ENCODE data around the gene LZTS2.

The LZTS2 gene

DNA sequence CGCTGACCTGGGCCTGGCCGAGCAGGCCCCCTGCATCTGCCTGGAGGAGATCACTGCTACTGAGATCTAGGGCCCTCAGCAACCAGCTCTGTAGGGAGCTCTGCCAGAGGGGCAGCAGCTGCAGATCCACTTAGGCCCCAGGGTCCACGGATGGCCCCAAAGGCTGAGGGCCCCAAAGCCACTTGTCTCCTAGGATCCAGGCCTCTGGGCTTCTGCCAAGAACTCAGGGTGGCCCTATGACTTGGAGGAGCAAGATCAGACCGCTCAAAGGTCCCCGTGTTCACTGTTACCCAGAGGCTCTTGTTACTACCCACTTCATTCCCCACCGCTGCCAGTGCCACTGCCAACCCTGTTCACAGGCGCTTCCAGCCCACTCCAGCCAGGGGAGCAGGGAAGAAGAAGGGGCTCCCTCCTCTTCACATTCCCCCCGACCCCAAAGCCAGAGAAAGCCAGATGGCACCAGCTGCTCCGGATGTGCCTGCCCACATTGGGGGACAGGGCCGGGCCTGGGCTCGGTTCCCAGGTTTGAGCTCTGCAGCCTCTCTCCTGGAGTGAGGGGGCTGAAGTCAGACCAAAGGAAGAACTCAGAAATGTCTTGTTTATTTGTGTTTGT, 7.6 kb downstream of the LZTS2 start:
- Histone ChIP-seq H3K27me3 (ENCODE audit: insufficient read depth, low read length) (no peaks in the 10 kb centered on the region), H3K36me3 (ENCODE audit: insufficient read depth, low read length) (peaks cover 41% of the 10 kb centered on the region), H2AFZ (ENCODE audit: low read depth, low read length) (no peak overlapping the region), H3K4me3 (ENCODE audit: low read length) (no peak overlapping the region), H3K9me3 (ENCODE audit: low read length) (no peaks in the 10 kb centered on the region), H3K4me1 (ENCODE audit: insufficient read depth, low read length) (peaks cover under 1% of the 10 kb centered on the region)

DNA sequence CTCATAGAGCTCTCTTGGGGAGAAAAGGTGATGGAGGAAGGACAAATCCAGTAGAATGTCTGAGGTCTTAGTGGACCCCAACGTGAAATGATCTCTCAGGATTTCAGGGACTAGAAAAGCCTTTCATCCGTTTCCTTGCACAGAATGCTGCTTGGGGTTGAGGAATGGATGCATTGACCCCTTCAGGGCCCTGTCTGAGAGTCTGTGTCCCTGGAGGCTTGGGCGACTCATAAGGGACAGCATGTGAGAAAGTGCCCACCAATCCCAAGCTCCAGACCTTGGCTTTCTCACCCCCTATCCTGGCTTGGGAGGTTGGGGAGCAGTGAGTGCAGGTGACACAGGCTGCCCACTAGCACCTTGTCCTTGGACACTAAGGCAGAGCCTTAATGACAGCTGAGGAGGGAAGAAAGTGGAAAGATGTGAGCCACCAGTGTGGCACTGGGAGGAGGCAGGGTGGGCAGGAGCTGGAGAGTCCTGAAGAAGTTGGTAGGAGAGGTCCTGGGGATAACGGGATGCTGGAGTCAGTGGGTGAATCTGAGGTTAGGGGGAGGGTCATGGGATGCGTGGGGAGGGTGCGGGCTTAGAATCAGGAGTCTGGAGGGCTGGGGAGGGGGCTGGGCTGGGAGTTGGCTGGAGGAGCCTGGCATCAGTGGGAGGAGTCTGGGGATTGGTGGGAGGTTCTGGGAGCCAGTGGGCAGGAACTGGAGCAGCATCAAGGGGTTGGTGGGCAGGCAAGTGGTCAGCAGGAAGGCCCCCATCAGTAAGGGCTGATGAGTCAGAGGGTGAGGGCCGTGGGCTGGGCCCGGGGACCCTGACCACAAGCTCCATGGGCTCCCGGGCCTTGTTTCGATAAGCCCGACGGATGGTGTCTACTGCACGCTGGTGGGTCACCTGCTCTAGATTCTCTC, 8.6 kb downstream of the LZTS2 start:
- H3K4me3 ChIP-seq (ENCODE audit: low read length), result no peak overlapping the region
- H2AFZ ChIP-seq (ENCODE audit: low read depth, low read length), result no peak overlapping the region
- H3K4me1 ChIP-seq (ENCODE audit: insufficient read depth, low read length), result no peaks in the 10 kb centered on the region
- peaks cover 35% of the 10 kb centered on the region for H3K36me3 ChIP-seq (ENCODE audit: insufficient read depth, low read length)
- H3K27me3 ChIP-seq (ENCODE audit: insufficient read depth, low read length), result no peaks in the 10 kb centered on the region
- H3K9me3 ChIP-seq (ENCODE audit: low read length), result no peaks in the 10 kb centered on the region

DNA sequence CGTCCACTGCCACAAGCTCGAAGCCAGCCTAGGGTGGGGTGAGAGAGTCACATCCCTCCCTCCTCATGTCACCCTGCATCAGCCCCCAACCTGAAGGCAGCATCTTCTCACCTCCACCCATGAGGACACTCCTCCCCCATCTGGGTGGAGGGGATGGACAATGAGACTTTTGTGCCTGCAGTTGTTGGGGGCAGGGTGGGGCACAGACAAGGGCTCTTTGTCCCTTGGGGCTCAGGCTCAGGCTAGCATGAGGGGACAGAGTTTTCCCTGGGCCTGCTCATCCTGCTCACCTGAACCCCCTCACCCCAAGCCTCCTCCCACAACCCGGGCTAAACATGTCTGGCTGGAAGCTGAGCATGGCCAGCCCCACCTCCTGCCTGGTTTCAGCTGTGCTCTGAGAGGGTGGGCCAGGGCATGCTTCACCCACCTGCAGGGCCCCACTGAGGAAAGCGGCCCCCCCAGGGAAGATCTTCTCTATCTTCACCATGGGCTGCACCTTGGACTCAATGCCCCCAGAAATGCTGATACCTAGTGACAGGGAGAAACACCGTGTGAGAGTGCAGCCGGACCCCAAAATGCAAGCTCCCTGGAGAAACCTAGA, 9.3 kb downstream of the LZTS2 start:
- Histone ChIP-seq H3K36me3 (ENCODE audit: insufficient read depth, low read length) (peaks cover 28% of the 10 kb centered on the region), H3K4me3 (ENCODE audit: low read length) (no peak overlapping the region), H3K27me3 (ENCODE audit: insufficient read depth, low read length) (no peaks in the 10 kb centered on the region), H3K9me3 (ENCODE audit: low read length) (no peaks in the 10 kb centered on the region), H2AFZ (ENCODE audit: low read depth, low read length) (no peak overlapping the region), H3K4me1 (ENCODE audit: insufficient read depth, low read length) (no peaks in the 10 kb centered on the region)

DNA sequence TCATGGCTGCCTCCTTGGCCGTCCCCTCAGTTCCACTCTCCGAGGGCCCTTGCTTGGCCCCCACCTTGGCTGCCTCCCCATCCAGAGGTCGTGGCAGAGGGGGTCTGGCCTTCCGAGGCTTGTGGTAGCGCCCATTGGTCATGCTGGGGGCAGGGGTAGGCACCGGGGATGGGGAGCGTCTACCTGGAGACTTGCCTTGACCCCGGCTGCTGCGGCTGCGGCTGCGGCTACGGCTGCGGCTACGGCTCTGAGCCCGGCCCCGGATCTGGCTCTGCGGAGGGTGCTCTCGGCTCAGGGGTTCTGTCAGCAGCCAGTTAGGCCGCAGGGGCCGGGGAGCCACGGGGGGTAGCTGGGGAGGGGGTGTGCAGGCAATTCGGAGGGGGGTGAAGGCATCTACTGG, 10.7 kb downstream of the LZTS2 start:
- H2AFZ ChIP-seq (ENCODE audit: low read depth, low read length), result no peak overlapping the region
- peaks cover 18% of the 10 kb centered on the region for H3K36me3 ChIP-seq (ENCODE audit: insufficient read depth, low read length)
- no peaks in the 10 kb centered on the region for H3K9me3 ChIP-seq (ENCODE audit: low read length)
- no peaks in the 10 kb centered on the region for H3K4me1 ChIP-seq (ENCODE audit: insufficient read depth, low read length)
- H3K27me3 ChIP-seq (ENCODE audit: insufficient read depth, low read length), result peaks cover 3% of the 10 kb centered on the region
- no peak overlapping the region for H3K4me3 ChIP-seq (ENCODE audit: low read length)

DNA sequence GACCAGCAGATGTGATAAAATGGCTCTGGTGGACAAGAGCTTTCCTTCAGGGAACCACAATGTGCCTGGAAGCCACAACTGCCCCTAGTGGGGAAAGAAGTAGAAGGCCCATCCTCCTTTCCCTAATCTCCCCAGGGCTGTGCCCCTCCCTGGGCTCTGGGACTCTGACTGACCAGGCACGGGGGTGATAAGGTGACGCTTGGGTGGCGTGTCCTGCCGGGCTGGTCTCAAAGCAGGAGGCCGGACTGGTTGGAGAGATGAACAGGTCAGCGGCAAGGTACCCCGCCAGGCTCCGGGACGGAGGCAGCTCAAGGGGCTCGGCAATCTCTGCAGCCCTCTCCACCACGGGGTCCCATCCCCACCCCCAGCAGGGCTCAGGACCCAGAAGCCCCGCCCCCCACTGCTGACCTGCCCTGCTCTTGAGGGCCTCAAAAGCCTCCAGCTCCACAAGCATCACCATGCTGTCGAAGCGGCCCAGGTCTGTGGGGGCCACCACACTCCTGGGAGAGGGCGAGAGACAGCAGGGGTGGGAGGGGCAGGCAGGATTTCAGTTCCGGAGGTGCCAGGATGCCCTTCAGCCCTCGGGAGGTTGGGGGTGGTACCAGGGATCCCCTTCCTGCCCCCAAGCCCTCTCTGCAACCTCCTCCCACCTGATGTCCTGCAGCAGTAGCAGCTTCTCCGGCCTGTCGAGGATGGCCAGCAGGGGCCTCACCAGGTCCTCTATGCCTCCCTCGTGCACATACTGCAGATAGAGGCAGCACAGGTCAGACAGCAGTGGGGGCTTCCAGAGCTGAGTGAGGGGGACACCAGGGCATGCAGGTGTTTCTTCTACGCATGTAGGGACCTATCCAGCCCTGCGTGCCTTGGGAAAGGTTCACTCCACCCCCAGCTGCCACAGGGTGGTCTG, 12.2 kb downstream of the LZTS2 start:
- Histone ChIP-seq H3K27me3 (ENCODE audit: insufficient read depth, low read length) (peaks cover 18% of the 10 kb centered on the region), H3K36me3 (ENCODE audit: insufficient read depth, low read length) (peaks cover 6% of the 10 kb centered on the region), H3K4me1 (ENCODE audit: insufficient read depth, low read length) (no peaks in the 10 kb centered on the region), H3K4me3 (ENCODE audit: low read length) (no peak overlapping the region), H3K9me3 (ENCODE audit: low read length) (no peaks in the 10 kb centered on the region), H2AFZ (ENCODE audit: low read depth, low read length) (no peak overlapping the region)

DNA sequence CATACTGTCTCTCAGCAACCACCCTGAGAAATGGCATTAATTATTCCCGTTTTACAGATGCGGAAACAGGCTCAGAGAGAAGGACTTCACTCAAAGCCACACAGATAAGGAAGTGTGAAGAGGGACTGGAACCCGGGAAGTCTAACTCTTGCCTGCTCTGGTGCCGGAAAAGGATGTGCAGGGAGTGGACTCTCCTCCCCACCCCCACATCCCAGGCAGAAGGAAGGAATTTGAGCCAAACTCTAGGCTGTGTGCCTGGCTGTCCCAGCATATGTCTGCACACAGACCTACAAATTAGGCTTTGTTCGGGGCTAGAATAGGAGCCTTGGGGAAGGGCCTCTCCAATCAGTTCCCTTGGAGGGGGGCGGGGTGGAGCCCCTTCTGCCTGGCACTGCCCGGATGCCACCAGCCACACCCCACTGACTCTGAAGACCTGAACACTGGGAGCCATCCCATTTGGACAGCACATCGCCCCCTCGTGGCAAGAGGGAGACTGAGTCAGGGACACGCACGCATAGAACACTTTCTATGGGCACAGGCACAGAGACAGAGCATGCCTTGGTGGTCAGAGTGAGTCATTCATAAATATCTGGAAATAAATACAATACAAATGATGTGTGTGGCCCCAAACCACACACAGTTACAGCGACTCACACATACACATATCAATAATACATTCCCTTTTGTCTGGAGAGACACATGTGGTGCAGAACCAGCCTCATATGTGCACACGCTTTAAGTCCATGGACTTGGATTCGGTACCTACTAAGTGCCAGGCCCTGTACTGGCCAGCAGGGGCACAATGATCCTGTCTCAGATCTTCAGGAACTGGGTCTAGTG, 13.1 kb downstream of the LZTS2 start:
- H3K27me3 ChIP-seq (ENCODE audit: insufficient read depth, low read length), result peaks cover 26% of the 10 kb centered on the region
- H3K36me3 ChIP-seq (ENCODE audit: insufficient read depth, low read length), result no peaks in the 10 kb centered on the region
- H3K9me3 ChIP-seq (ENCODE audit: low read length), result no peaks in the 10 kb centered on the region
- H3K4me1 ChIP-seq (ENCODE audit: insufficient read depth, low read length), result no peaks in the 10 kb centered on the region
- no peak overlapping the region for H3K4me3 ChIP-seq (ENCODE audit: low read length)
- H2AFZ ChIP-seq (ENCODE audit: low read depth, low read length), result no peak overlapping the region

DNA sequence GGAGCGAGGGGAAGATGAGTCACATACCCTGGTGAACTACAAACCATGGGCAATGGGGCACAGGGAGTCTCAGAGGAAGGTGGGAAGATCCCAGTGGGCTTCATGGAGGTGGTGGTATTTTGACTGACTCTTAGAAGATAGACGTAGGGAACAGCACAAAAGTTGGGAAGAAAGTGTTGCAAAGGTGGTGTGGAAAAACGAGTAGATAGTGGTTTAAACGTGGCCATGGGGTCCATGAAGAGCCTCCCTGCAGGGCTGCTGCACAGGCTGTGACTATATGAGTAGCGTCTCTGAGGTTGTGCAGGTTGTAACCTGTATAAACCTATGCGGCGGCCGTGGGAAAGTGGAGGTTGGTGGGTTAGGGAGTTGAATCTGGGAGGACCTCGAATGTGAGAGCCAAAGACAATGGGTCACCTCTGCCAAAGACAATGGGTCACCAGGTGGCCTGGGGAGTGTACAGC, 13.8 kb downstream of the LZTS2 start:
- no peaks in the 10 kb centered on the region for H3K9me3 ChIP-seq (ENCODE audit: low read length)
- no peaks in the 10 kb centered on the region for H3K4me1 ChIP-seq (ENCODE audit: insufficient read depth, low read length)
- no peak overlapping the region for H2AFZ ChIP-seq (ENCODE audit: low read depth, low read length)
- no peak overlapping the region for H3K4me3 ChIP-seq (ENCODE audit: low read length)
- no peaks in the 10 kb centered on the region for H3K36me3 ChIP-seq (ENCODE audit: insufficient read depth, low read length)
- H3K27me3 ChIP-seq (ENCODE audit: insufficient read depth, low read length), result peaks cover 32% of the 10 kb centered on the region

DNA sequence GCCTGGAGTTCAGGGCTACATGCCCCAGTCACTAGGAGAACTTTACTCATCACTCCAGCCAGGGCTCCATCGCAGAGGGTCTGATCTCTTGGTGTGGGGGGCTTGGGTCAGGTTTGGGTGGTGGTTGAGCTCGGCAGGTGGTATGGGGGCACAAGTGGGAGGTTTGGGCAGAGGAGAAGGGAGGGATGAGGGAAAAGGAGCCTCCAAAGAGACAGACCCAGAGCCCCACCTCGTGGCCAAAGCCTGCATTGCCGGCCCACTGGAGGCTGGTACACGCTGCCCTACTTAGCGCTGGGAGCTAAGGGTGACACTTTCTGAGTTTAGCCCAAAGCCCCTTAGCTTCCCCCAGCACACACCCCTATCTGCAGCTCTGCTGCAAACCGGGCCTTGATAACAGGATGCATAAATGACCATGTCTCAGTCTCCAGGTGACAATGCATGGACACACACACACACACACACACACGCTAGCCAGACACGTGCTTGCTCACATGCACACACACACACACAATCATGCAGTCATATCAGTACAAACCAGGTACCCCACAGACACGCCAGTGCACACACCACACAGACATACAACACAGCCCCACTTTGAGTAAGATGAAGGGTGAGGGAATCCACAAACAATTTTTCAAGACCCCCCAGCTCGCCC, 14.7 kb downstream of the LZTS2 start:
- Histone ChIP-seq H3K9me3 (ENCODE audit: low read length) (no peaks in the 10 kb centered on the region), H3K4me3 (ENCODE audit: low read length) (no peak overlapping the region), H2AFZ (ENCODE audit: low read depth, low read length) (no peak overlapping the region), H3K27me3 (ENCODE audit: insufficient read depth, low read length) (peaks cover 40% of the 10 kb centered on the region), H3K36me3 (ENCODE audit: insufficient read depth, low read length) (no peaks in the 10 kb centered on the region), H3K4me1 (ENCODE audit: insufficient read depth, low read length) (peaks cover 3% of the 10 kb centered on the region)

DNA sequence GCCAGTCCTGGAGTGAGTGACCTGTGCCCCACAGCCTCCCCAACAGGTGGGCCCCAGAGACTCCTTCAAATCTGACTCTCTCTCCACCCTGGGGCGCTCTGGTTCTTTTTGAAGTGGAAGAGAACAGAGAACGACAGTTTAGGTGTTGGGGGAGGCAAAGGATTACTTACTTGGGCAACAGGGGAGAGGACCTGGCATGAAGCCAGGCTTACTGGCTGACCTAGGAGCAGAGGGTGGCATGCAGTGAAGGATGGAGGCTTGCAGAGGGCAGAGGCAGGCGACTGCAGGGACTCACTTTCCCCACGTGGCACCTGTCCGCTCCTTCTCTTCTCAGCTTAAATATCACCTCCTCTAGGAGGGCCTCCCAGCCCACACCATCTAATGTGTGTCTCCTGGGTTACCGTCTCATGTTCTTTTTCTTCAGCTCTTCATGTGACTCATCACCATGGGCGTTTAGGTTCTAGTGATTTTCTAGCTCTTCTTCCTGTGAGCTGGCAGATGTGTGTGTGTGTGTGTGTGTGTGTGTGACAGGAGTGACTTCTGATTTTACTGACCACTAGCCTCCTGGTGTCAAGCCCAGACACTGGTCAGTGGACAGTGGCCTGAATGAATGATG, 15.5 kb downstream of the LZTS2 start:
- no peaks in the 10 kb centered on the region for H3K36me3 ChIP-seq (ENCODE audit: insufficient read depth, low read length)
- peaks cover 3% of the 10 kb centered on the region for H3K4me1 ChIP-seq (ENCODE audit: insufficient read depth, low read length)
- H3K4me3 ChIP-seq (ENCODE audit: low read length), result no peak overlapping the region
- H2AFZ ChIP-seq (ENCODE audit: low read depth, low read length), result no peak overlapping the region
- H3K9me3 ChIP-seq (ENCODE audit: low read length), result no peaks in the 10 kb centered on the region
- H3K27me3 ChIP-seq (ENCODE audit: insufficient read depth, low read length), result peaks cover 40% of the 10 kb centered on the region

DNA sequence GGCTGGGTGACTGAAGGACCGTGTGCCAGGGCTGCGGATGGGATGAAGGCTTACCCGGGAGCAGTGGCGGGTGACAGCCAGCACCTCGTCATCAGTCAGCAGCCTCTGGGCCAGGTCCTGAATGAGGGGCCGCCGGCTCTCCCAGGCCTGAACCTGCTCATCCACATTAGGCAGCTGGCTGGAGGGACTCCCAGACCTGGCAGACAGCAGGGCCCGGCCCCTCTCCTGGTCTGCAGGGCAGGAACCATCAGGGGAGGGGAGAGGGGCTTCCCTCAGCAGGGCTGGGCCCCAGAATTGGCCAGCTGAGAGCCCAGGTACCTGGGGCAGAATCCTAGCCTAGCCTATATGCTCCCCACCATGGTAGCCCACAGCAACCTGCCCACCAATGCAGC, 16.0 kb downstream of the LZTS2 start:
- H3K36me3 ChIP-seq (ENCODE audit: insufficient read depth, low read length), result no peaks in the 10 kb centered on the region
- no peaks in the 10 kb centered on the region for H3K9me3 ChIP-seq (ENCODE audit: low read length)
- peaks cover 40% of the 10 kb centered on the region for H3K27me3 ChIP-seq (ENCODE audit: insufficient read depth, low read length)
- no peak overlapping the region for H3K4me3 ChIP-seq (ENCODE audit: low read length)
- no peak overlapping the region for H2AFZ ChIP-seq (ENCODE audit: low read depth, low read length)
- H3K4me1 ChIP-seq (ENCODE audit: insufficient read depth, low read length), result peaks cover 3% of the 10 kb centered on the region

DNA sequence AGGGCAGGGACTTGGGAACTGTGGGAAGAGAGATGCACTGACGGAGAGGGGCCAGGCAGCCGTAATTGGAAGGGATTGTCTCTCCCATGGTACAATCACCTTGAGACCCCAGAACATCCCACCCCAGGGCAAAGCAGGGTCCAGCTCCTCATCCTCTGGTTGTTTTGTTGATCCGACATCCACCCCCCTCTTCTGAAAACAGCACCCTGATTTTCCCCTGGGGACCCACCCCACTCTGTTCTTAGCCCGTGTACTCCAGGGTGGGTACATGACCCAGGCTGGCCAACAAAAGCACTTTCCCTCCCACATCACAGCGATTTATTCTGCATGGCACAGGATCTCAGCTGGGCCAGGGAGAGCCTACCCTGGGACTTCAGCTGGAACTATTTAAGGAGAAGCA, 17.2 kb downstream of the LZTS2 start:
- no peaks in the 10 kb centered on the region for H3K36me3 ChIP-seq (ENCODE audit: insufficient read depth, low read length)
- H3K27me3 ChIP-seq (ENCODE audit: insufficient read depth, low read length), result peaks cover 50% of the 10 kb centered on the region
- H2AFZ ChIP-seq (ENCODE audit: low read depth, low read length), result no peak overlapping the region
- H3K4me1 ChIP-seq (ENCODE audit: insufficient read depth, low read length), result peaks cover 3% of the 10 kb centered on the region
- no peaks in the 10 kb centered on the region for H3K9me3 ChIP-seq (ENCODE audit: low read length)
- no peak overlapping the region for H3K4me3 ChIP-seq (ENCODE audit: low read length)

Measured in neuron (in vitro differentiated cells).